Heart left ventricle (tissue), 13 donors: ENCODE data around the gene ENKD1.

ENCODE experiments used
- CTCF ChIP-seq, 12 donors: fragments of 200-600 bp; sonication (generic) in 4 of 12; IDR thresholded peaks; one replicate each; pipeline versions ENCODE4 v1.5.0 to v1.8.0; 2018 to 2022; ENCODE audit warnings: antibody characterized with exemption in 12 of 12, mild to moderate bottlenecking in 5 of 12
- POLR2A ChIP-seq, 2 donors: fragments of 450-650 bp; IDR thresholded peaks; one replicate each; pipeline ENCODE4 v1.6.1; 2017; ENCODE audit warnings: antibody characterized with exemption in 2 of 2, mild to moderate bottlenecking in 2 of 2, moderate library complexity in 2 of 2
- donor health status: ischemic (EF 13 %, LVEDD 7.1; RV severe dilation, severe dysfunction).
- donor health status: DM: no; HTN: yes; CAD: no.
- donor health status: DM: no; HTN: no; CAD: no.
- donor health status: ischemic (EF 25% LVEDD 6.9; RV normal size, moderate dysfunction).
- donor health status: ischemic (EF 25% LVEDD 5.7; RV mildly dilated, moderate dysfunction).
- donor health status: ischemic (EF 35%, LVEDD 5.7; RV mildly dilated, moderate dysfunction).
- donor health status: nonischemic (EF 11% LVEDD 7.7; RV severe dilation, severe dysfunction).
- donor health status: DM: yes; HTN: yes; CAD: no.
- donor health status: PGD.
- donor health status: ischemic (EF 29% LVEDD 5.4; RV normal size, mild dysfunction).
- donor health status: nonischemic (EF 23%, LVEDD 6.1; RV moderate dilation, normal function).

- TF ChIP-seq CTCF (IDR thresholded peaks at IDR 0.05) (no peak), POLR2A (IDR thresholded peaks at IDR 0.05) (no peak)
These were observed 35.6 kb upstream of the ENKD1 start for GRCh38 chr16:67702130-67702529.
